H1 (cell line): ENCODE measurements around the gene MELTF. TPM values are rescaled to one million over a fixed set of nuclear protein-coding genes. Genes with fewer than 3 reads are reported as not detected.

Source experiments
- CTCF ChIA-PET: fragments of 300-600 bp; sonication (Branson Sonifier 250); formaldehyde crosslinking; loops from one replicate; lab custom pipeline; 2021; ENCODE audit not compliant: partially characterized antibody; lab: Charles Lee
- POLR2A ChIA-PET: fragments of 300-600 bp; sonication (Branson Sonifier 250); formaldehyde crosslinking; loops from one replicate; lab custom pipeline; 2021; ENCODE audit warnings: inconsistent platforms; ENCODE audit not compliant: partially characterized antibody; lab: Charles Lee
- DNase-seq, 2 experiments: peaks; one replicate each; pipeline versions ENCODE4 v3.0.0 to v3.0.0-alpha.2; 2010 to 2022; ENCODE audit warnings: low spot score in 2 of 2, low read depth in 1 of 2, mixed read lengths in 1 of 2
- FAIRE-seq: peaks from 2 replicates; lab custom pipeline; 2011; peaks lifted over from hg19 to GRCh38; lab: Jason Lieb, UNC
- H2AFZ ChIP-seq: 2 replicates; pipeline ENCODE4 v1.8.1; 2012; ENCODE audit warnings: low read length, inconsistent platforms
- H2AK5ac ChIP-seq: 2 replicates; pipeline ENCODE4 v1.6.1; 2013; ENCODE audit warnings: low read depth, low read length
- H2BK120ac ChIP-seq: replicated peaks from 2 replicates; pipeline ENCODE3; 2013; ENCODE audit warnings: low read depth, low read length, inconsistent platforms
- H2BK12ac ChIP-seq: 2 replicates; pipeline ENCODE4 v1.6.1; 2013; ENCODE audit warnings: low read depth, low read length
- H2BK15ac ChIP-seq: 2 replicates; pipeline ENCODE4 v1.6.1; 2013; ENCODE audit warnings: low read length
- H2BK20ac ChIP-seq: 2 replicates; pipeline ENCODE4 v1.6.1; 2013; ENCODE audit warnings: low read length
- H2BK5ac ChIP-seq: 2 replicates; pipeline ENCODE4 v1.6.1; 2013; ENCODE audit warnings: low read depth, low read length
- H3K14ac ChIP-seq: 2 replicates; pipeline ENCODE4 v1.6.1; 2013; ENCODE audit warnings: inconsistent platforms; ENCODE audit not compliant: insufficient read length
- H3K18ac ChIP-seq: 2 replicates; pipeline ENCODE4 v1.6.1; 2013; ENCODE audit warnings: low read length; ENCODE audit errors: extremely low read depth
- H3K23ac ChIP-seq: 2 replicates; pipeline ENCODE4 v1.6.1; 2013; ENCODE audit warnings: inconsistent platforms; ENCODE audit not compliant: insufficient read length
- H3K23me2 ChIP-seq: 2 replicates; pipeline ENCODE4 v1.6.1; 2013; ENCODE audit warnings: low read depth, low read length
- H3K27ac ChIP-seq: 2 replicates; pipeline ENCODE4 v1.6.1; 2011; ENCODE audit warnings: low read depth, low read length, inconsistent platforms
- H3K27me3 ChIP-seq, 4 experiments: replicated peaks in 1 of 4; 1 replicate in 1 of 4; 2 replicates in 3 of 4; pipeline versions ENCODE4 v1.6.1 to v1.8.1; 2011 to 2013; ENCODE audit warnings: low read length in 3 of 4, mild to moderate bottlenecking in 3 of 4, inconsistent platforms in 2 of 4, mixed read lengths in 2 of 4, moderate library complexity in 1 of 4; ENCODE audit not compliant: control insufficient read depth in 3 of 4, insufficient read depth in 3 of 4; ENCODE audit errors: extremely low read depth in 1 of 4
- H3K36me3 ChIP-seq, 4 experiments: 2 replicates each; pipeline versions ENCODE4 v1.6.1 to v1.8.1; 2011 to 2013; ENCODE audit warnings: mild to moderate bottlenecking in 4 of 4, low read length in 3 of 4, moderate library complexity in 2 of 4, control low read depth in 1 of 4, inconsistent platforms in 1 of 4; ENCODE audit not compliant: insufficient read depth in 4 of 4, control insufficient read depth in 2 of 4
- H3K4ac ChIP-seq: replicated peaks from 2 replicates; pipeline ENCODE3; 2013; ENCODE audit warnings: low read length, low read depth, mixed read lengths, inconsistent platforms; ENCODE audit not compliant: insufficient read length
- H3K4me1 ChIP-seq, 4 experiments: replicated peaks in 1 of 4; 1 replicate in 1 of 4; 2 replicates in 3 of 4; pipeline versions ENCODE4 v1.6.1 to v1.8.1; 2011 to 2013; ENCODE audit warnings: low read length in 3 of 4, inconsistent platforms in 2 of 4, mixed read lengths in 1 of 4; ENCODE audit not compliant: insufficient read depth in 4 of 4, control insufficient read depth in 3 of 4
- H3K4me2 ChIP-seq, 2 experiments: 2 replicates each; pipeline versions ENCODE4 v1.6.1 to v1.8.1; 2011 to 2013; ENCODE audit warnings: low read depth in 2 of 2, low read length in 2 of 2, control low read depth in 1 of 2, inconsistent platforms in 1 of 2, mild to moderate bottlenecking in 1 of 2; ENCODE audit not compliant: insufficient read depth in 1 of 2
- H3K4me3 ChIP-seq, 4 experiments: fragments of 200-600, 300-600 bp in 1 of 4; sonication (generic), shearing (Covaris generic), sonication (Bioruptor Twin) in 1 of 4; 2 replicates each; pipeline versions ENCODE4 v1.5.1 to v1.8.1; 2011 to 2016; ENCODE audit warnings: low read length in 4 of 4, low read depth in 3 of 4, control low read depth in 2 of 4, inconsistent platforms in 2 of 4, mild to moderate bottlenecking in 2 of 4, mixed read lengths in 1 of 4, moderate library complexity in 1 of 4; ENCODE audit not compliant: insufficient read depth in 2 of 4; ENCODE audit errors: extremely low read depth in 1 of 4
- H3K56ac ChIP-seq: replicated peaks from 2 replicates; pipeline ENCODE3; 2013; ENCODE audit warnings: low read depth, mild to moderate bottlenecking, mixed read lengths, low read length, inconsistent platforms; ENCODE audit not compliant: insufficient read length
- H3K79me1 ChIP-seq: 2 replicates; pipeline ENCODE4 v1.6.1; 2013; ENCODE audit warnings: low read depth, low read length, control low read depth
- H3K79me2 ChIP-seq, 2 experiments: 2 replicates each; pipeline versions ENCODE4 v1.6.1 to v1.8.1; 2012 to 2013; ENCODE audit warnings: low read length in 2 of 2, mild to moderate bottlenecking in 2 of 2, inconsistent platforms in 1 of 2; ENCODE audit not compliant: insufficient read depth in 2 of 2, control insufficient read depth in 1 of 2
- H3K9ac ChIP-seq, 4 experiments: replicated peaks in 1 of 4; 1 replicate in 1 of 4; 2 replicates in 3 of 4; pipeline versions ENCODE4 v1.6.1 to v1.8.1; 2011 to 2013; ENCODE audit warnings: low read depth in 3 of 4, low read length in 3 of 4, control low read depth in 2 of 4, mild to moderate bottlenecking in 2 of 4, moderate library complexity in 2 of 4, inconsistent platforms in 1 of 4; ENCODE audit errors: extremely low read depth in 1 of 4
- H3K9me3 ChIP-seq, 2 experiments: 2 replicates each; pipeline versions ENCODE4 v1.6.1 to v1.8.1; 2012 to 2013; ENCODE audit warnings: mild to moderate bottlenecking in 2 of 2, moderate library complexity in 2 of 2, control low read depth in 1 of 2, inconsistent platforms in 1 of 2, low read depth in 1 of 2, low read length in 1 of 2, mixed read lengths in 1 of 2; ENCODE audit not compliant: insufficient read depth in 2 of 2
- H4K20me1 ChIP-seq, 2 experiments: replicated peaks in 1 of 2; 2 replicates each; pipeline versions ENCODE3 to v1.8.1; 2011 to 2013; ENCODE audit warnings: inconsistent platforms in 2 of 2, low read length in 2 of 2, mild to moderate bottlenecking in 1 of 2; ENCODE audit not compliant: insufficient read depth in 2 of 2, control insufficient read depth in 1 of 2
- H4K5ac ChIP-seq: 2 replicates; pipeline ENCODE4 v1.6.1; 2013; ENCODE audit warnings: low read length, low read depth, mixed read lengths, inconsistent platforms; ENCODE audit not compliant: insufficient read length
- H4K8ac ChIP-seq: 2 replicates; pipeline ENCODE4 v1.8.0; 2013; ENCODE audit warnings: mild to moderate bottlenecking, moderate library complexity, low read length, inconsistent platforms; ENCODE audit not compliant: insufficient read depth; ENCODE audit errors: extremely low read depth
- H4K91ac ChIP-seq: replicated peaks from 2 replicates; pipeline ENCODE3; 2013; ENCODE audit warnings: low read length, mixed read lengths, inconsistent platforms; ENCODE audit not compliant: insufficient read length
- ATF3 ChIP-seq: IDR thresholded peaks from 2 replicates; pipeline ENCODE4 v1.6.1; 2011; ENCODE audit warnings: low read depth, mild to moderate bottlenecking, low read length; ENCODE audit not compliant: insufficient read depth
- EZH2 ChIP-seq: fragments of 200-600 bp; sonication (generic); IDR thresholded peaks from 2 replicates; pipeline ENCODE4 v1.7.1; 2012; ENCODE audit warnings: low read depth, mild to moderate bottlenecking, moderate library complexity, low read length, inconsistent platforms; ENCODE audit not compliant: severe bottlenecking
- FOSL1 ChIP-seq: IDR thresholded peaks from 2 replicates; pipeline ENCODE4 v1.6.1; 2011; ENCODE audit warnings: mild to moderate bottlenecking, low read depth, low read length, moderate library complexity; ENCODE audit not compliant: insufficient read depth
- GTF2F1 ChIP-seq: IDR thresholded peaks from 2 replicates; pipeline ENCODE4 v1.6.1; 2012; ENCODE audit warnings: low read depth, low read length, improper control_type of control experiment, borderline replicate concordance
- JUND ChIP-seq: IDR thresholded peaks from 2 replicates; pipeline ENCODE4 v1.6.1; 2011; ENCODE audit warnings: mild to moderate bottlenecking, improper control_type of control experiment, low read length
- NANOG ChIP-seq: IDR thresholded peaks from 2 replicates; pipeline ENCODE4 v1.6.1; 2011; ENCODE audit warnings: low read length, low read depth, mild to moderate bottlenecking, inconsistent platforms; ENCODE audit not compliant: insufficient read depth, poor library complexity, severe bottlenecking
- PHF8 ChIP-seq: fragments of 200-600 bp; sonication (generic); conservative IDR thresholded peaks from 2 replicates; pipeline ENCODE4 v1.7.1; 2012; ENCODE audit warnings: low read depth, mild to moderate bottlenecking, inconsistent platforms, low read length, moderate library complexity
- POLR2AphosphoS5 ChIP-seq: IDR thresholded peaks from 2 replicates; pipeline ENCODE4 v1.6.1; 2011; ENCODE audit warnings: low read depth, low read length
- SUZ12 ChIP-seq: fragments of 200-600 bp; sonication (generic); IDR thresholded peaks from 2 replicates; pipeline ENCODE4 v1.6.1; 2012; ENCODE audit warnings: mild to moderate bottlenecking, inconsistent platforms, low read length, moderate library complexity, mixed read lengths
- WGBS, 2 experiments: shearing (Covaris generic) in 1 of 2; methylation state at CpG; one replicate each; pipeline versions ENCODE4 v1.1.6 to v1.1.7; 2013 to 2015; ENCODE audit warnings: low lambda C conversion rate in 2 of 2, mixed read lengths in 2 of 2, inconsistent platforms in 1 of 2, low coverage in 1 of 2, missing lambda C conversion rate in 1 of 2; ENCODE audit not compliant: insufficient replicate concordance in 2 of 2, insufficient coverage in 1 of 2, insufficient read length in 1 of 2; ENCODE audit errors: extremely low coverage in 1 of 2, missing lambda C conversion rate in 1 of 2; 5-methylcytosine and 5-hydroxymethylcytosine counted together
- polyA plus RNA-seq, 7 experiments: library from polyadenylated mRNA; depleted of rRNA in 3 of 7; stranded (reverse) in 5 of 7; unstranded in 2 of 7; fragments of >200 nt in 5 of 7; fragments of 200-250 nt in 2 of 7; gene quantifications; 1 replicate in 5 of 7; 2 replicates in 1 of 7; 4 replicates in 1 of 7; pipeline versions ENCODE4 v1.2.1 to v1.2.3, GENCODE V29; 2011 to 2013; ENCODE audit warnings: missing spikeins in 2 of 7, mixed read lengths in 2 of 7
- total RNA-seq: library from RNA; stranded (reverse); fragmentation: NEBNext Ultra II Directional; extraction: Animal tissue kit (Norgen Biotek cat#: 25700); gene quantifications from 2 replicates; pipeline ENCODE4 v1.2.1, GENCODE V29; 2021
- TF ChIP-seq, protein P1 (sequence below), 3 experiments: IDR thresholded peaks; 1 replicate in 2 of 3; 2 replicates in 1 of 3; pipeline versions ENCODE4 v1.5.1 to v1.6.1; 2011; ENCODE audit warnings: low read length in 3 of 3, mild to moderate bottlenecking in 3 of 3, inconsistent platforms in 2 of 3, low read depth in 1 of 3, moderate library complexity in 1 of 3; ENCODE audit not compliant: insufficient read depth in 1 of 3; ENCODE audit errors: control extremely low read depth in 1 of 3

MELTF gene
- total and polyA plus RNA-seq, 2 of the 8 experiments (the other 6 are each of a cell fraction or from before 2014, with no cell fraction given) = 1.7 to 3.5 TPM

- Histone ChIP-seq H4K8ac (no peak overlapping the region), H3K4me3 (no peak overlapping the region), H3K27me3 (peaks cover 0 to 17% (median 15%) of the 10 kb centered on the region in 4 experiments; a peak in 6 of 7 replicates), H3K36me3 (no peaks in the 10 kb centered on the region), H3K27ac (no peak overlapping the region), H3K4me2 (no peak overlapping the region), H2BK12ac (no peak overlapping the region), H3K18ac (no peak overlapping the region), H4K5ac (no peak overlapping the region), H2BK20ac (no peak overlapping the region), H2BK15ac (no peak overlapping the region), H2AFZ (no peak overlapping the region), H3K23me2 (peaks cover 4% of the 10 kb centered on the region), H3K4me1 (peaks cover 3 to 10% (median 6%) of the 10 kb centered on the region in 4 experiments), H3K79me1 (no peaks in the 10 kb centered on the region), H2AK5ac (no peak overlapping the region), H3K14ac (no peak overlapping the region), H3K4ac (no peak overlapping the region), H3K9me3 (no peaks in the 10 kb centered on the region), H4K20me1 (no peaks in the 10 kb centered on the region), H4K91ac (no peak overlapping the region), H3K56ac (no peak overlapping the region), H3K79me2 (no peaks in the 10 kb centered on the region), H2BK120ac (no peak overlapping the region), H2BK5ac (no peak overlapping the region), H3K9ac (no peak overlapping the region), H3K23ac (no peak overlapping the region)
- WGBS, 2 experiments = 91% methylated on average over 8 of the region's 8 CpGs; no CpG with 5 or more reads in 1 of the 2 experiments
- ChIA-PET CTCF (interaction anchor here (1.0 to 19.7 kb wide), 5 partner anchors 9 to 503 kb away, joined by 3 to 245 read pairs (median 3); partner anchors contain the start of gene MELTF), POLR2A (interaction anchor here (1.3 to 1.5 kb wide), 2 partner anchors 18 to 23 kb away, joined by 4 read pairs; no protein-coding TSS in a partner anchor)
- FAIRE-seq = no peak
- no peak for DNase-seq
- TF ChIP-seq PHF8 (no peak), JUND (no peak), FOSL1 (no peak), POLR2AphosphoS5 (no peak), SUZ12 (no peak), EZH2 (no peak), NANOG (no peak), GTF2F1 (no peak), ATF3 (no peak)
- TF ChIP-seq, protein P1, sequence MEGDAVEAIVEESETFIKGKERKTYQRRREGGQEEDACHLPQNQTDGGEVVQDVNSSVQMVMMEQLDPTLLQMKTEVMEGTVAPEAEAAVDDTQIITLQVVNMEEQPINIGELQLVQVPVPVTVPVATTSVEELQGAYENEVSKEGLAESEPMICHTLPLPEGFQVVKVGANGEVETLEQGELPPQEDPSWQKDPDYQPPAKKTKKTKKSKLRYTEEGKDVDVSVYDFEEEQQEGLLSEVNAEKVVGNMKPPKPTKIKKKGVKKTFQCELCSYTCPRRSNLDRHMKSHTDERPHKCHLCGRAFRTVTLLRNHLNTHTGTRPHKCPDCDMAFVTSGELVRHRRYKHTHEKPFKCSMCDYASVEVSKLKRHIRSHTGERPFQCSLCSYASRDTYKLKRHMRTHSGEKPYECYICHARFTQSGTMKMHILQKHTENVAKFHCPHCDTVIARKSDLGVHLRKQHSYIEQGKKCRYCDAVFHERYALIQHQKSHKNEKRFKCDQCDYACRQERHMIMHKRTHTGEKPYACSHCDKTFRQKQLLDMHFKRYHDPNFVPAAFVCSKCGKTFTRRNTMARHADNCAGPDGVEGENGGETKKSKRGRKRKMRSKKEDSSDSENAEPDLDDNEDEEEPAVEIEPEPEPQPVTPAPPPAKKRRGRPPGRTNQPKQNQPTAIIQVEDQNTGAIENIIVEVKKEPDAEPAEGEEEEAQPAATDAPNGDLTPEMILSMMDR (IDR thresholded peaks at IDR 0.05; ENCODE audit: control extremely low read depth in 1 of 3, insufficient read depth in 1 of 3, low read depth in 1 of 3, low read length in 3 of 3) = no peak
Observed at GRCh38 chr3:197007953-197008352, 21.7 kb downstream of the MELTF start.
